GM19238 (cell line): ENCODE data around the gene IQCE.

Source experiments
- DNase-seq: peaks from one replicate; pipeline ENCODE4 v3.0.0; 2011; ENCODE audit warnings: low spot score; ENCODE audit not compliant: insufficient read length

Gene IQCE

DNA sequence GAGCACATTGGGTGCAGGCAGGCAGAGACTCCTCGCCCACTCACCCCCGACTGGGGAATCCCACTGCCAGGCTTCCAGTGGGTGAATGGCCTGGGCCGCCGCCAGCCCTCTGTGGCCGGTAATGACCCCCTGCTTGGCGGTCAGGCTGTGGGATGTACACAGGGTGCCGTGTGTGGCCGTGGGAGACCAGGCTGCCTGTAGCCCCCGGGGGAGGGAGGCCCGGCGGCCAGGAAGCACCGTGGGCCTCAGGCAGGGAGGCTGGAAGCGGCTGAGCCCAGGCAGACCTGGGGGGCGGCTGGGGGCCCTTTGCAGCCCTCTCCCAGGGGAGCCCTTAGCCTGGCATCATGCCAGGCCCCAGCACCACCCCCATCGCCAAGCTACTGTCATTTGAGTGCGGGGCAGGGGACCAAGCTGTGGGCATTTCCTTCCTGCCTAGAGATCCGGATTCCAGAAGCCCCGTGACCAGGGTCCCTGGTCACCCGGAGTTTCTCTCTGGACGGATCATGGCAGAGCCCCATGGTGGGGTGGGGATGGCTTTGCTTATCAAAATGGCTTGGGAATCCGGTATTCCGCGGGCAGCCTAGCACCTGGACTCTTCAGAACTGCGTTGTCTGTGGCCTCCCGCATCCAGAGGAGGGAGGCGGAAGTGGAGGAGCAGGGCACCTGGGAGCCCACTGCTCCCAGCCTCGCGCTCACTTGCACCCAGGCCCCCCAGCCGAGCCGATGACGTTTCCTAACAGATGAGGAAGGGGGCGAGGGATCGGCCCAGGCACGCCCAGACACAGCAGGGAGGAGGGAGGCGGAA lies 74.2 kb downstream of the IQCE start:
- peak; percentile 48 for DNase-seq

DNA sequence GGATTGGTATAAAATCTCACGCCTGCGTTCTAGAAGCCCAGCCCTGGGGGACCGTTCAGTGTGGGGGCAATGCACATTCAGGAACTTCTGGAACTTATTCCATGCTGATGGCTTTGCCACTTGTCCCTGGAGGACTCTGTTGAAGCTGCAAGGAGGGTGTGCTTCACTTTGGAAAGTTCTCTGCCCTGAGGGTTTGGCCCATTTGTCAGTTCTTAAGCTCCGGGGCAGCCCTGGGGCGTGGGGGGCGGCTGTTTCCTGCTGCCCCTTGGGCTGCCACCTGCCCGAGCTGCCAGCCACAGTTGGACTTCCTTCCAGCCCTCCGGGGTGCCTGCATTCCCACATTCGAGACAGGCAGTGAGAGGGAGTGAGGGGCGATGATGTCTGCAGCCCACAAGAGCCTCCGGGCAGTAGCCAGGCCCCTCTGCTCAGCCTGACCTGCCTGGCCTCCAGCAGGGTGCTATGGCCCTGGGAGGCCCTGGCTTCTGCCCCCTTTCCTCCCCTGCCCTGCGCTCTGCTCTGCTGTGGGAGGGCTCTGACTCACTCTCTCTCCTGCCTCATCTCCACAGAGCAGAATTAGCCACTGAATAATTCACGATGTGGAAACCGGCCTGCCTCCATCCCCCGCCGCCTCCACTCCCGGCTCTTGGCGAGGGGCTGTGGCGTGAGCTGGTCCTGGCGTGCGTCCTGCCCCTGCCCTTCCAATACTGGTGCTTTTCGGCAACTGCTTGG lies 74.9 kb downstream of the IQCE start:
- no peak for DNase-seq

GRCh38 chr7:2634267-2635145 lies 75.7 kb downstream of the IQCE start:
- DNase-seq, result no peak

DNA sequence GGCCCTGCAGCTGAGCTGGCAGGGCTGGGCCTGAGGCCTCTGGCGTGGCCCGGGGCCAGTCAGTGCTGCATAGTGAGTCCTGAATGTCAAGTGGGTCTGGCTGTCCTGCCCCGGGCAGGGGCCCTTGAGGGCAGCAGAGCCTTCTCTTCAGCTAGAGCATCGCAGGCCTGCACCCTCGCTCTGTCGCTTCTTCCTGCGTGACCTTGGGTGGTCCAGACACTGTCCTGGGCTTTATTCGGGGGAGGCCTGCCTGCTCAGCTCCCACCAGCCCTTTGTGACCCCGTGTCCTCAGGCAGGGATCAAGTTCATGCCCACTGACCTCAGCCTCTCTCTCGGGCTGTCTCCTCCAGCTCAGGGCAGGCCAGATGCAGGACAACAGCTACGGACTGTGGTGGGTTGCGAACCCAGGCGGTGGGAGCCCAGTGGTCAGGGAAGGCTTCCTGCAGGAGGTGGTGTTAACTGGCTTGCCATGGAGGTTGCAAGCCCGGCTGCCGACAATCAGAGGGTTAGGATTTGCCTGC lies 76.4 kb downstream of the IQCE start:
- DNase-seq, result no peak

DNA sequence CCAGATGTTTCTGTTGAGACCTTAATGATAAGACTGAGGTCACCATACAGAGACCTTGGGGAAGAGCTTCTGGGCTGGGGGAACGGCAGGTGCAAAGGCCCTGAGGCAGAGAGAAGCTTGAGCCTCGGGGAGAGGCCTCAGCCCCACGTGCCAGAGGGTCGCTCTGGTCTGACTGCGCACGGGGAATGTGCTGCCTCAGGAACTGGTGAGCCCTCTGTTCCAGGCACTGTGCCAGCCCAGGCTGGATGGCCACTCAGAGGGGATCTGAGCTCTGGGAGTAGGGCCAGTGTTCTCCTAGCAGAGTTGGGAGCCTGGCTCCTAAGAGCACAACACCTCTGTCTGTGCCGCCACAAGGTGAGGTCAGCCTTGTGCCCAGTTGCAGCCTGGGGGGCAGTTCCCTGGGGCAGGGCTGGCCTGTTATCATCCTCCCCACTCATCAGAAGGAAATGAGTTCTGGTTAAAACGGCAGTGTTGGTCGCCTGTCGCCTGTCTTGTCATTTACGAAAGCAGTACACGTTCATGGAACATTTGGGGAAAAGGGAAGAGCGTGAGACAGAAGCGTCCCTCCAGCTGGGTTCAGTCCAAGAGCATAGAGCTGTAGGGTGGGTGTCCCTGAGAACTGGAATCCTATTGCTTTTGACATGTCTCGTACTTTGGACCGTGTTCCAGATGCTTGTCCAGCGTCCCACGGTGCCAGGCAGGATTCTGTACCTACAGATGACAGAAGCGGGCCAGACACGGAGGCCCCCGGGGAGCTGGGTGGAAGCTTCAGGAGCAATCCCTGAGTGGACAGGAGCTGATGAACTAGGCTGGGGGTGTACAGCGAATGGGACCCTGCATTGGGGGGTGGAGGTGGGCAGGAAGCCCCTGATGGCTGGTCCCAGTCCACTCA lies 77.3 kb downstream of the IQCE start:
- DNase-seq, result no peak

GRCh38 chr7:2637066-2637471 lies 78.3 kb downstream of the IQCE start:
- no peak for DNase-seq

DNA sequence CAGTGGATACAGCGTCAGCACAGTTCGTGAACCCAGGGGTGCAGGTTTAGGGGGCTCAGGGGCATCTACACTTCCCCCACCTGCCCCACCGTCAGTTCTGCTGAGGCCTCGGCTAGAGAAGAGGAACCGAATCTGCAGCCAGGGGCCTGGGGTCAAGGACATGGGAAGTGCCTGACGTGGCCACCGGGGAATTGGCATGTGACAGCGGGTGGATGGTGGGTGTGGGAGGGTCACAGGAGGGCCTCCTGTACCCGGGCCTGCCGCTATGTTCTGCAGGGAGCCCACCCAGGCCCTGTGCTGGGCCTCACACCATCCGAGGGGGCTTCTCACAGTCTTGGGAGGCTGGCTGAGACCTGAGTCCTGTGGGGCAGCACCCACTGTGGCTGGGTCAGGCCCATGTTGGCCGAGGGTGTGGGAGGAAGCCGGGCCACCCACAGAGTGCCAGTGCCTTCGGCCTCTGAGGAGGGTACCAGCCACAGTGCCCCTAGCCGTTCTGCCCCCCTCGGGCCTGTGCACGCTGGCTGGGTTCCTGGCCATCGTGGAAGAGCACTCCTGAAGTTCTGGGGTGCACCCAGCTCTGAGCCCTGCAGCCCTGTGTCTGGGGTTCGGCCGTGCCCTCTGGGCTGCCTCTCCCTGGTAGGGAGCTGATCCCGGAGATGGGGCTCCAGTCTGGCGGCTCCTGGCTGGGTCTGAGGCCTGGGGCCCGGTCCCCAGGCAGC lies 78.9 kb downstream of the IQCE start:
- no peak for DNase-seq

GRCh38 chr7:2638224-2638991 lies 79.6 kb downstream of the IQCE start:
- no peak for DNase-seq

DNA sequence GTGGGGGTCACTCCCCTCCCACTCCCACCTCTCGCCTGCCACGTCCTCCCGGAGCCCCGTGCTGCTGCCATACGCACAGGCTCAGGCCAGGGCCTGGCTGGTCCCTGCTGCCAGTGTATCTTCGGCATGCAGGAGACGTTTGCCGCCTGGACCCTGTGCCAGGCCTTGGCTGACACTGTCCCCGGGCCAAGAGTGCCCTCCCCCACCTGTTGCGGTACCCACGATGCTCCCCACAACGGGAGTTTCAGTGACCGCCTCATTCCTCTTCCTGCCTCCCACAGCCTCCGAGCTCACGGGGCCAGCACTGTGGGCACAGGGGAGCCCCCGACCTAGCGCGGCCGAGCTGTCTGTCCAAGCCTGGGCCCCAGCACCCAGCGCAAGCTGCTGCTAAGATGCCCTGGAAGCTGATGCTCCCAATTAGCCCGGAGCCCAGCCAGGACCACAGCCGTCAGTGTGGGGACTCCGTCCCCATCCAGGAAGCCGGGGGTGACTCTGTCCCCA lies 80.5 kb downstream of the IQCE start:
- no peak for DNase-seq

GRCh38 chr7:2639695-2640481 lies 81.1 kb downstream of the IQCE start:
- no peak for DNase-seq

GRCh38 chr7:2640482-2640830 lies 81.7 kb downstream of the IQCE start:
- DNase-seq, result no peak

- DNase-seq, result no peak
Measured at GRCh38 chr7:2640846-2641316, 82.1 kb downstream of the IQCE start.

GRCh38 chr7:2641406-2642393 lies 82.9 kb downstream of the IQCE start:
- peak; percentile 46 for DNase-seq

DNA sequence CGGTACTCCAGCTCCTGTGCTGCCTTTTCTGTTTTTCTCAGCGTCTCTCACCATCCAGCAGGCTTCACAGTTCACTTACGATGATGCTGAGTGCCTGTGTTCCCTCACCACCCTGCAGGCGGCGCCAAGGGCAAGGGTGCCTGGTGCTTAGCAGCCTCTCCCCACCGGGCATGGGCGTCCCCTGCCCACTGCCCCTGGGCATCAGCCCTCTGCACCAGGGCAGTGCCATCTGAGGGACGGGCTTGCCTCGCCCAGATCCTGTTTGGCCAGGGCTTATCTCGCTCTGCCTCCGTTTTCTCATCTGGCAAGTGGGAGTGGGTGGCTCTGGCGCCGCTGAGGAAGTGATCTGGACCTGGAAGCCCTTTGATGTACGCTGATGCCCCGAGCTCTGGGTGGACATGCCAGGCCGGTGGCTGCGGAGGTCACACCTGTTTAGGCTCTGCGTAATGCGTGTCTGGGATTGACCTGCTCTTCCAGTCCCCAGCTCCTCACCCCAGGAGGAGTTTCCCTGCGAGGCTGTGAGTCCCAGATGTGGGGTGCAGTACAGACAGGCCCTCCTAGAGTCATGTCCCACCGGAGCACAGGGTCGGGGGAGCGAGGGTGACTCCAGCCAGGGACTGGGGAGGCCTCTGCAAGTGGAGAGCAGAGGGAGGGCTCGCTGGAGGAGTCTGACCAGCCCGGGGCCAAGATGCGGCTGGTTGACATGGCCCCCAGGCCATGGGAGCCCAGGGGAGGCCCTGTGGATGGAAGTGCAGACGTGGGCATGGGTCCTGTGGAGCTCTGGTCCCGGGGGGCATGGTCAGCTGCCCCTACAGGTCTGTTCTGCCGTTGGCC lies 84.8 kb downstream of the IQCE start:
- DNase-seq, result no peak

- no peak for DNase-seq
Measured at GRCh38 chr7:2644220-2644561, 85.4 kb downstream of the IQCE start.
